GM12878 (cell line): ENCODE data around the gene PIGV. TPM values are rescaled to one million over a fixed set of nuclear protein-coding genes. Genes with fewer than 3 reads are reported as not detected.

ENCODE experiments used
- ATF2 ChIP-seq: IDR thresholded peaks from 2 replicates; pipeline ENCODE4 v1.6.1; 2012; ENCODE audit warnings: low read length, inconsistent platforms
- BCLAF1 ChIP-seq: fragments of 450-650 bp; IDR thresholded peaks from 2 replicates; pipeline ENCODE4 v1.6.1; 2017; ENCODE audit warnings: antibody characterized with exemption, mild to moderate bottlenecking, moderate library complexity
- BHLHE40 ChIP-seq, 2 experiments: fragments of 450-650 bp in 1 of 2; IDR thresholded peaks; 2 replicates each; pipeline ENCODE4 v1.6.1; 2011 to 2017; ENCODE audit warnings: low read depth in 2 of 2, borderline replicate concordance in 1 of 2, improper control_type of control experiment in 1 of 2, low read length in 1 of 2, mild to moderate bottlenecking in 1 of 2
- YY1 ChIP-seq: IDR thresholded peaks from 2 replicates; pipeline ENCODE4 v1.6.1; 2011; ENCODE audit warnings: low read depth, mild to moderate bottlenecking, low read length
- ZNF207 ChIP-seq: fragments of 450-650 bp; IDR thresholded peaks from 2 replicates; pipeline ENCODE4 v1.6.1; 2014; ENCODE audit warnings: antibody characterized with exemption, mild to moderate bottlenecking, borderline replicate concordance
- polyA plus RNA-seq, 11 experiments: library from polyadenylated mRNA; depleted of rRNA in 4 of 11; unstranded in 6 of 11; stranded (reverse) in 5 of 11; fragments of >200 nt; fragmentation: Nextera tagmentation in 4 of 11; fragmentation: Illumina TruSeq in 1 of 11; extraction: Ambion mirVana in 4 of 11; extraction: Trizol in 1 of 11; gene quantifications; 1 replicate in 1 of 11; 2 replicates in 10 of 11; pipeline versions ENCODE4 v1.2.1 to v1.2.3, GENCODE V29; 2011 to 2016; ENCODE audit warnings: inconsistent platforms in 2 of 11, missing spikeins in 2 of 11, low read depth in 1 of 11
- total RNA-seq, 4 experiments: library from RNA; depleted of rRNA in 3 of 4; stranded (reverse); fragments of >200 nt in 3 of 4; fragmentation: Illumina TruSeq in 1 of 4; extraction: Trizol in 1 of 4; gene quantifications; 2 replicates each; pipeline versions ENCODE4 v1.2.1 to v1.2.3, GENCODE V29; 2013 to 2021

Gene PIGV
- total and polyA plus RNA-seq, 10 of the 15 experiments (the other 5 are each of a cell fraction or from before 2014, with no cell fraction given), result 8.8 to 18.1 (median 11.9) TPM

GRCh38 chr1:26838474-26839338 lies 51.0 kb downstream of the PIGV start (continued):
- TF ChIP-seq BHLHE40 (IDR thresholded peaks at IDR 0.05; ENCODE audit: borderline replicate concordance in 1 of 2, low read depth in 2 of 2, low read length in 1 of 2) (peak; percentile 94 to 97), YY1 (no peak), ZNF207 (no peak), BCLAF1 (no peak), ATF2 (no peak; the same call in 1 of the 2 replicates)
- TF ChIP-seq, all 136 proteins: peak for 57
